Measurements from ENCODE around the gene NNAT. TPM values are rescaled to one million over a fixed set of nuclear protein-coding genes. Genes with fewer than 3 reads are reported as not detected.
"Not testable (repeated sequence)": the region's sequence is repeated elsewhere in the genome, so short reads cannot be mapped to it uniquely, and the experiment has no call there.

Gene NNAT
- total RNA-seq, 1 donor from 2014 or later, result 0.83 TPM

GRCh38 chr20:37552415-37552814 lies 31.4 kb downstream of the NNAT start:
- Histone ChIP-seq H3K4me1 (no peaks in the 10 kb centered on the region), H3K36me3 (no peaks in the 10 kb centered on the region), H3K27me3 (ENCODE audit: low read depth) (no peaks in the 10 kb centered on the region), H3K27ac (no peak overlapping the region), H3K9me3 (no peaks in the 10 kb centered on the region), H3K4me3 (no peak overlapping the region)
- intact Hi-C loops (cut with DNase I), result no loop called here
- TF ChIP-seq, protein P1, sequence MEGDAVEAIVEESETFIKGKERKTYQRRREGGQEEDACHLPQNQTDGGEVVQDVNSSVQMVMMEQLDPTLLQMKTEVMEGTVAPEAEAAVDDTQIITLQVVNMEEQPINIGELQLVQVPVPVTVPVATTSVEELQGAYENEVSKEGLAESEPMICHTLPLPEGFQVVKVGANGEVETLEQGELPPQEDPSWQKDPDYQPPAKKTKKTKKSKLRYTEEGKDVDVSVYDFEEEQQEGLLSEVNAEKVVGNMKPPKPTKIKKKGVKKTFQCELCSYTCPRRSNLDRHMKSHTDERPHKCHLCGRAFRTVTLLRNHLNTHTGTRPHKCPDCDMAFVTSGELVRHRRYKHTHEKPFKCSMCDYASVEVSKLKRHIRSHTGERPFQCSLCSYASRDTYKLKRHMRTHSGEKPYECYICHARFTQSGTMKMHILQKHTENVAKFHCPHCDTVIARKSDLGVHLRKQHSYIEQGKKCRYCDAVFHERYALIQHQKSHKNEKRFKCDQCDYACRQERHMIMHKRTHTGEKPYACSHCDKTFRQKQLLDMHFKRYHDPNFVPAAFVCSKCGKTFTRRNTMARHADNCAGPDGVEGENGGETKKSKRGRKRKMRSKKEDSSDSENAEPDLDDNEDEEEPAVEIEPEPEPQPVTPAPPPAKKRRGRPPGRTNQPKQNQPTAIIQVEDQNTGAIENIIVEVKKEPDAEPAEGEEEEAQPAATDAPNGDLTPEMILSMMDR (IDR thresholded peaks at IDR 0.05), result no peak
- DNase-seq (no peak), ATAC-seq (no peak)

DNA sequence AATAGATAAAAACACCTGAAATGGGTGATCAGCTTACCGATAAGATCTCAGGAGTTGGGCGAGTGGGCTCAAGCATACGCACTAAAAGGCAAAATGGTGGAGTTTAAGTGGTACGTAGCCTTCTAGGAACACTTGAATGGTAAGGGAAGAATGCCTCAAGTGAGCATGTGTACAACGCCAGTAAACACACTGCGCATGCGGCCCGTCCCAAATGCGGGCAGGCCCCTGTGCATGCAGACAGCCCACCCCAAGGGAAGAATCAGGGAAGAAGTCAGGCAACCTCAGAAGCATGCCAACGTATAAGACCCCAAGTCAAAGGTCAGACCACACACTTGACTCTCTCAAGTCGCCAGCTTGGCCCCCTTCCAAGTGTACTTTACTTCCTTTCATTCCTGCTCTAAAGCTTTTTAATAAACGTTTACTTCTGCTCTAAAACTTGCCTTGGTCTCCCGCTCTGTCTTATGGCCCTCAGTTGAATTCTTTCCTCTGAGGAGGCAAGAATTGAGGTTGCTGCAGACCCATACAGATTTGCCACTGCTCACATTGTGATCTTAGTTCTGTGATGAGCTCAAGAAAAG lies 33.8 kb downstream of the NNAT start:
- not testable (repeated sequence) for H3K4me1 ChIP-seq, H3K4me3 ChIP-seq, DNase-seq

GRCh38 chr20:37556538-37556937 lies 35.5 kb downstream of the NNAT start:
- intact Hi-C loops (cut with DNase I), result no loop called here
- H3K9me3 ChIP-seq, result no peaks in the 10 kb centered on the region
- no peak overlapping the region for H3K27ac ChIP-seq
- no peak overlapping the region for H3K4me3 ChIP-seq
- ATAC-seq (no peak), DNase-seq (no peak)
- no peaks in the 10 kb centered on the region for H3K36me3 ChIP-seq
- TF ChIP-seq, protein P1 (IDR thresholded peaks at IDR 0.05), result no peak
- peaks cover 3% of the 10 kb centered on the region for H3K27me3 ChIP-seq (ENCODE audit: low read depth)
- H3K4me1 ChIP-seq, result no peaks in the 10 kb centered on the region

More for the DNA sequence above, 33.8 kb downstream of the NNAT start:
- H3K9me3 ChIP-seq; ATAC-seq; H3K36me3 ChIP-seq; H3K27ac ChIP-seq; H3K27me3 ChIP-seq (ENCODE audit: low read depth); intact Hi-C loops (cut with DNase I): not testable (repeated sequence)

GRCh38 chr20:37558306-37558705 lies 37.3 kb downstream of the NNAT start:
- intact Hi-C loops (cut with DNase I), result no loop called here

GRCh38 chr20:37558779-37559178 lies 37.7 kb downstream of the NNAT start:
- Histone ChIP-seq H3K36me3 (no peaks in the 10 kb centered on the region), H3K27me3 (ENCODE audit: low read depth) (peaks cover 23% of the 10 kb centered on the region), H3K9me3 (no peaks in the 10 kb centered on the region), H3K4me3 (no peak overlapping the region), H3K27ac (no peak overlapping the region), H3K4me1 (no peaks in the 10 kb centered on the region)
- ATAC-seq, result no peak
- TF ChIP-seq, protein P1 (IDR thresholded peaks at IDR 0.05), result no peak
- DNase-seq, result no peak
- intact Hi-C loops (cut with DNase I), result no loop called here

More at GRCh38 chr20:37558306-37558705, 37.3 kb downstream of the NNAT start:
- H3K27me3 ChIP-seq (ENCODE audit: low read depth), result peaks cover 18% of the 10 kb centered on the region
- no peaks in the 10 kb centered on the region for H3K9me3 ChIP-seq
- TF ChIP-seq, protein P1 (IDR thresholded peaks at IDR 0.05), result no peak
- no peaks in the 10 kb centered on the region for H3K4me1 ChIP-seq
- DNase-seq (no peak), ATAC-seq (no peak)
- H3K36me3 ChIP-seq, result no peaks in the 10 kb centered on the region
- no peak overlapping the region for H3K27ac ChIP-seq
- no peak overlapping the region for H3K4me3 ChIP-seq

- ATAC-seq (no peak), DNase-seq (no peak)
- Histone ChIP-seq H3K9me3 (no peaks in the 10 kb centered on the region), H3K4me3 (no peak overlapping the region), H3K4me1 (peaks cover 4% of the 10 kb centered on the region), H3K27ac (no peak overlapping the region), H3K36me3 (no peaks in the 10 kb centered on the region), H3K27me3 (ENCODE audit: low read depth) (peaks cover 30% of the 10 kb centered on the region)
- TF ChIP-seq, protein P1 (IDR thresholded peaks at IDR 0.05), result no peak
- intact Hi-C loops (cut with DNase I), result no loop called here
Observed at GRCh38 chr20:37559312-37560027, 38.4 kb downstream of the NNAT start.
